Activated T-cell treated with anti-CD3 and anti-CD28 coated beads, Interleukin-2, amount 50 U/mL, for 4 hours (primary cell): Measurements from ENCODE around the gene OSBPL9. TPM values are rescaled to one million over a fixed set of nuclear protein-coding genes. Genes with fewer than 3 reads are reported as not detected.
A peak's percentile ranks its signal among the peaks of the same experiment; 100 is the strongest.
"Not testable (repeated sequence)": the region's sequence is repeated elsewhere in the genome, so short reads cannot be mapped to it uniquely, and the experiment has no call there.

Experiments
- ATAC-seq, 2 donors: fragments of 200-7000 bp; cut with Tn5 transposase; one replicate each; pipeline ENCODE4 v1.10.0; 2021
- DNase-seq: peaks from one replicate; pipeline ENCODE4 v3.0.0-alpha.2; 2020
- H3K27me3 Mint-ChIP-seq: one replicate; pipeline ENCODE4 v1.8.0; 2021; ENCODE audit warnings: low read depth, mixed read lengths
- H3K36me3 Mint-ChIP-seq: one replicate; pipeline ENCODE4 v1.8.0; 2022; ENCODE audit warnings: mixed read lengths; ENCODE audit not compliant: insufficient read depth
- H3K4me1 Mint-ChIP-seq: one replicate; pipeline ENCODE4 v1.8.0; 2021; ENCODE audit warnings: low read depth, mixed read lengths
- H3K4me3 Mint-ChIP-seq: one replicate; pipeline ENCODE4 v1.8.0; 2021; ENCODE audit warnings: mild to moderate bottlenecking, moderate library complexity, mixed read lengths
- H3K9me3 Mint-ChIP-seq: one replicate; pipeline ENCODE4 v1.8.0; 2021; ENCODE audit warnings: mixed read lengths
- total RNA-seq, 3 donors: library from RNA; stranded (reverse); gene quantifications; one replicate each; pipeline ENCODE4 v1.2.1, GENCODE V29; 2021

Gene OSBPL9
- total RNA-seq, 3 donors from 2014 or later: 29.6 to 31.9 (median 31.5) TPM

GRCh38 chr1:51788938-51789337 lies 172.0 kb downstream of the OSBPL9 start:
- DNase-seq: no peak
- no peaks in the 10 kb centered on the region for H3K9me3 Mint-ChIP-seq
- no peaks in the 10 kb centered on the region for H3K27me3 Mint-ChIP-seq
- H3K4me3 Mint-ChIP-seq: no peak overlapping the region
- peaks cover 64% of the 10 kb centered on the region for H3K36me3 Mint-ChIP-seq
- H3K4me1 Mint-ChIP-seq: no peaks in the 10 kb centered on the region
- ATAC-seq: no peak

GRCh38 chr1:51789342-51789741 lies 172.4 kb downstream of the OSBPL9 start:
- Mint-ChIP-seq H3K4me1 (no peaks in the 10 kb centered on the region), H3K9me3 (no peaks in the 10 kb centered on the region), H3K36me3 (peaks cover 64% of the 10 kb centered on the region), H3K27me3 (no peaks in the 10 kb centered on the region), H3K4me3 (no peak overlapping the region)
- no peak for DNase-seq
- ATAC-seq: no peak

- no peaks in the 10 kb centered on the region for H3K9me3 Mint-ChIP-seq
- no peaks in the 10 kb centered on the region for H3K27me3 Mint-ChIP-seq
- H3K4me1 Mint-ChIP-seq: no peaks in the 10 kb centered on the region
- H3K36me3 Mint-ChIP-seq: peaks cover 69% of the 10 kb centered on the region
- DNase-seq (no peak), ATAC-seq (no peak)
- H3K4me3 Mint-ChIP-seq: no peak overlapping the region
These were observed 173.5 kb downstream of the OSBPL9 start for GRCh38 chr1:51790385-51790784.

DNA sequence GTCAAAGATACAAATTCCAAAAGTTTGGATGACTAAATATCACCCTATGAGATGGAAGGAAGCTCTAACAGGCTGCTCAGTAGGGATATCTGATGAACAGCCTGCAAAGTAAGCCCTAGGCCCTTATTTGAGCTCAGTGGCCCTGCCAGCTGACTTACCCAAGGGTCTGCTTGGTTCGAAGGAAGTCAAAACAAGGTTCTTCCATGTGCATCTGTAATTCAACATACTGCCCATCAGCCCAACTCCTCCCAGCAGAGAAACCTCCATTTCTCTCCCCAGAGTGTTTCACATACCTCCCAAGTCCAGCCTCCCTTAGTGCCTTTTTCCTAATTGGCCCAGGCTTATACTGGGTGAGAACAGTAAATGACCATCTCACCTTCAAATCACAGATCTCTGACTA lies 175.0 kb downstream of the OSBPL9 start:
- DNase-seq (no peak), ATAC-seq (no peak)
- Mint-ChIP-seq H3K27me3 (no peaks in the 10 kb centered on the region), H3K4me1 (no peaks in the 10 kb centered on the region), H3K9me3 (no peaks in the 10 kb centered on the region), H3K36me3 (peaks cover 60% of the 10 kb centered on the region), H3K4me3 (no peak overlapping the region)

GRCh38 chr1:51792864-51793263 lies 176.0 kb downstream of the OSBPL9 start:
- no peaks in the 10 kb centered on the region for H3K27me3 Mint-ChIP-seq
- no peaks in the 10 kb centered on the region for H3K4me1 Mint-ChIP-seq
- H3K9me3 Mint-ChIP-seq: no peaks in the 10 kb centered on the region
- H3K4me3 Mint-ChIP-seq: no peak overlapping the region
- peaks cover 63% of the 10 kb centered on the region for H3K36me3 Mint-ChIP-seq
- DNase-seq (no peak), ATAC-seq (peak; percentile 50 to 54)

- H3K36me3 Mint-ChIP-seq: peaks cover 58% of the 10 kb centered on the region
These were observed 177.4 kb downstream of the OSBPL9 start for GRCh38 chr1:51794260-51794659.

GRCh38 chr1:51794868-51795267 lies 178.0 kb downstream of the OSBPL9 start:
- ATAC-seq (no peak), DNase-seq (no peak)
- Mint-ChIP-seq H3K27me3 (no peaks in the 10 kb centered on the region), H3K4me3 (no peak overlapping the region), H3K9me3 (no peaks in the 10 kb centered on the region), H3K36me3 (peaks cover 52% of the 10 kb centered on the region), H3K4me1 (no peaks in the 10 kb centered on the region)

More at GRCh38 chr1:51794260-51794659, 177.4 kb downstream of the OSBPL9 start:
- Mint-ChIP-seq H3K4me3 (no peak overlapping the region), H3K4me1 (no peaks in the 10 kb centered on the region), H3K27me3 (no peaks in the 10 kb centered on the region), H3K9me3 (no peaks in the 10 kb centered on the region)
- ATAC-seq (no peak), DNase-seq (no peak)

GRCh38 chr1:51799372-51799771 lies 182.5 kb downstream of the OSBPL9 start:
- DNase-seq: no peak
- Mint-ChIP-seq H3K4me1 (no peaks in the 10 kb centered on the region), H3K27me3 (no peaks in the 10 kb centered on the region), H3K9me3 (no peaks in the 10 kb centered on the region), H3K4me3 (no peak overlapping the region), H3K36me3 (peaks cover 39% of the 10 kb centered on the region)
- no peak for ATAC-seq

DNA sequence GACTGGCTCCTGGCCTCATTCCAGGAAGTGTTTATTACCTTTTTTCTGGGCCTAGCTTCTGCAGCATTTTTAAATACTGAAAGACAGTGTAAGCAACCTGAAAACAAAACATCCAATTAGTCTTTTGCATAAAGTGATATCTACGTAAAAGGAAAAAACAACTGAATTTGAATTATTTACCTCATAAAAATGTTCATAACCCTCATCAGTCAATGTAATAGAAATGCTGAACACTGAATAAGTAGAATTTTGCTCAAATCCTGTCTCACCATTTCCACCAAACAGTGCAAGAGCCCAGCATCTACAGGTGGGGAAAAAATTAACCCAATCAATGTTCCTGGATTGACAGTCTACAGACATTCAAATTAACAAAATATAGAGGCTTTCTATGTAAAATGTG lies 197.6 kb downstream of the OSBPL9 start:
- ATAC-seq (no peak), DNase-seq (no peak)
- Mint-ChIP-seq H3K4me1 (no peaks in the 10 kb centered on the region), H3K9me3 (no peaks in the 10 kb centered on the region), H3K27me3 (no peaks in the 10 kb centered on the region), H3K4me3 (no peak overlapping the region), H3K36me3 (peaks cover 33% of the 10 kb centered on the region)

GRCh38 chr1:51818487-51818886 lies 201.6 kb downstream of the OSBPL9 start:
- ATAC-seq (no peak), DNase-seq (no peak)
- H3K36me3 Mint-ChIP-seq: peaks cover 37% of the 10 kb centered on the region
- H3K4me3 Mint-ChIP-seq: no peak overlapping the region
- H3K27me3 Mint-ChIP-seq: no peaks in the 10 kb centered on the region
- H3K4me1 Mint-ChIP-seq: no peaks in the 10 kb centered on the region
- no peaks in the 10 kb centered on the region for H3K9me3 Mint-ChIP-seq

DNA sequence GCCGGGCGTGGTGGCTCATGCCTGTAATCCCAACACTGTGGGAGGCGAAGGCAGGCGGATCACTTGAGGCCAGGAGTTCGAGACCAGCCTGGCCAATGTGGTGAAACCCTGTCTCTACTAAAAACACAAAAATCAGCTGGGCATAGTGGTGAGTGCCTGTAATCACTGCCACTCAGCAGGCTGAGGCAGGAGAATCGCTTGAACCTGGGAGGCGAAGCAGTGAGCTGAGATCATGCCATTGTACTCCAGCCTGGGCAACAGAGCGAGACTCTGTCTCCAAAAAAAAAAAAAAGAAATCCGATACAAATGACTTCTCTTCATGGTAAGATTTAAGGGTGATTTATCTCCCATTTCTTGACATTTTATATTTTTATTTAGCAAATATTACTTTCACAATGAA lies 202.1 kb downstream of the OSBPL9 start:
- not testable (repeated sequence) for H3K4me3 Mint-ChIP-seq, DNase-seq, H3K27me3 Mint-ChIP-seq, H3K4me1 Mint-ChIP-seq, ATAC-seq, H3K9me3 Mint-ChIP-seq
- peaks cover 32% of the 10 kb centered on the region for H3K36me3 Mint-ChIP-seq

GRCh38 chr1:51819810-51820209 lies 202.9 kb downstream of the OSBPL9 start:
- Mint-ChIP-seq H3K4me1 (no peaks in the 10 kb centered on the region), H3K27me3 (no peaks in the 10 kb centered on the region), H3K9me3 (no peaks in the 10 kb centered on the region), H3K4me3 (no peak overlapping the region), H3K36me3 (peaks cover 32% of the 10 kb centered on the region)
- ATAC-seq: no peak
- no peak for DNase-seq

GRCh38 chr1:51829058-51829457 lies 212.2 kb downstream of the OSBPL9 start:
- H3K27me3 Mint-ChIP-seq: no peaks in the 10 kb centered on the region
- ATAC-seq (no peak), DNase-seq (no peak)
- H3K36me3 Mint-ChIP-seq: peaks cover 8% of the 10 kb centered on the region
- no peak overlapping the region for H3K4me3 Mint-ChIP-seq
- H3K9me3 Mint-ChIP-seq: no peaks in the 10 kb centered on the region
- H3K4me1 Mint-ChIP-seq: no peaks in the 10 kb centered on the region

DNA sequence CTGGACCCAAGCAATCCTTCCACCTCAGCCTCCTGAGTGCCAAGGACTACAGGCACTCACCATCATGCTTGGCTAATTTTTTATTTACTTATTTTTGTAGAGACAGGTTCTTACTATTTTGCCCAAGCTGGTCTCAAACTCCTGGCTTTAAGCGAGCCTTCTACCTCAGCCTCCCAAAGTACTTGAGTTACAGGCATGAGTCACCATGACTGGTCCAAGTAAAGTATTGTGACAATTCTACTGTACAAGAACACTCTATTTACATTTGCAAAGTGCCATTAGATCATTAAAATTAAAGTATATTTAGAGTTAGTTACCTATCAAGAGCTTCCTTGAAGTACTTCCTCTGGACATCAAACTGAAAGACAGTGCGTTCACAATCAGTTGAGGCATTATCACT lies 216.8 kb downstream of the OSBPL9 start:
- Mint-ChIP-seq H3K4me3 (no peak overlapping the region), H3K36me3 (peaks cover 18% of the 10 kb centered on the region), H3K4me1 (peaks cover 2% of the 10 kb centered on the region), H3K9me3 (no peaks in the 10 kb centered on the region), H3K27me3 (no peaks in the 10 kb centered on the region)
- ATAC-seq (no peak), DNase-seq (no peak)

DNA sequence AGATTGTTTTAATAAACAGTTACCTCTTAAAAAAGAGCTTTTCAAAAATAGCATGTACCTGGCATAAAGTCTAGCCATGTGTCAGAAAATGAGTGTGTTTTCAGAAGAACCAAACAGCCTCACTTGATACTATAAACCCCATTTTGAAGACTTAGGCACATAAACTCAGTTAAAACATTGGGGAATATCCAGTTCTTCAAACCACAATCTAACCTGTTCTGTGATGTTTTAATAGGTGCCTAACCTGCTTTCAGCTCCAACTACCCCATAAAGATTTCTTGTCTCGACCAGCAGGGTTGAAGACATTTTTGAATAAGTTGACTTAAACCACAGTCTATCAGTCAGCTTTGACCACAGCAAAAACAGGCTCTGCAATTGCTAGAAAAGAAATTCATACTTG lies 220.4 kb downstream of the OSBPL9 start:
- Mint-ChIP-seq H3K36me3 (peaks cover 23% of the 10 kb centered on the region), H3K9me3 (no peaks in the 10 kb centered on the region), H3K4me1 (peaks cover 8% of the 10 kb centered on the region), H3K27me3 (no peaks in the 10 kb centered on the region), H3K4me3 (no peak overlapping the region)
- ATAC-seq (no peak), DNase-seq (no peak)
